ENCODE results near the gene NRCAM.

GRCh38 chr7:108456845-108457540 lies 757 bp upstream of the NRCAM start:
- no peak for TF ChIP-seq POLR2AphosphoS5 (IDR thresholded peaks at IDR 0.05; ENCODE audit: low read depth, low read length)
- no peak for TF ChIP-seq POLR2A (IDR thresholded peaks at IDR 0.05; ENCODE audit: low read depth, low read length)
- TF ChIP-seq POU2F2 (IDR thresholded peaks at IDR 0.05; ENCODE audit: low read depth, low read length), result no peak
- no peak for TF ChIP-seq TAF1 (IDR thresholded peaks at IDR 0.05; ENCODE audit: low read depth, low read length)
- no peak for TF ChIP-seq SPI1 (IDR thresholded peaks at IDR 0.05; ENCODE audit: low read depth, low read length)

All from GM12891 (cell line).